Measurements from ENCODE around the gene COL24A1. TPM values are rescaled to one million over a fixed set of nuclear protein-coding genes. Genes with fewer than 3 reads are reported as not detected.

COL24A1 gene
- total and polyA plus RNA-seq, 7 donors, result 0.03 to 1.3 (median 0.13) TPM

- Histone ChIP-seq H3K36me3 (ENCODE audit: insufficient read depth in 1 of 2, low read depth in 1 of 2) (no peaks in the 10 kb centered on the region), H3K27ac (no peak overlapping the region), H3K4me1 (no peaks in the 10 kb centered on the region), H3K4me3 (no peak overlapping the region), H3K27me3 (ENCODE audit: insufficient read depth in 3 of 3, low read length in 2 of 3) (no peaks in the 10 kb centered on the region), H3K9me3 (no peaks in the 10 kb centered on the region)
- 89 to 93% (median 92%) methylated on average over 12 of the region's 12 CpGs for WGBS, 3 donors
- intact Hi-C loops (cut with DNase I), result no loop called here
- DNase-seq (no peak), ATAC-seq (no peak)
- TF ChIP-seq CTCF (IDR thresholded peaks at IDR 0.05), result no peak
These were observed 51.7 kb downstream of the COL24A1 start for GRCh38 chr1:86104606-86105532.

- H3K27me3 ChIP-seq (ENCODE audit: insufficient read depth in 3 of 3, low read length in 2 of 3), result no peaks in the 10 kb centered on the region
- no peaks in the 10 kb centered on the region for H3K4me1 ChIP-seq
- intact Hi-C loops (cut with DNase I), result no loop called here
- ATAC-seq (no peak), DNase-seq (no peak)
- H3K27ac ChIP-seq, result no peak overlapping the region
- TF ChIP-seq CTCF (IDR thresholded peaks at IDR 0.05), result no peak
- H3K9me3 ChIP-seq, result no peaks in the 10 kb centered on the region
- 14 to 29% (median 21%) methylated on average over 2 of the region's 2 CpGs for WGBS, 3 donors
- H3K36me3 ChIP-seq (ENCODE audit: insufficient read depth in 1 of 2, low read depth in 1 of 2), result no peaks in the 10 kb centered on the region
- no peak overlapping the region for H3K4me3 ChIP-seq
These were observed 55.0 kb downstream of the COL24A1 start for GRCh38 chr1:86101616-86102015.

- H3K4me1 ChIP-seq, result no peaks in the 10 kb centered on the region
- H3K4me3 ChIP-seq, result no peak overlapping the region
- no peaks in the 10 kb centered on the region for H3K9me3 ChIP-seq
- no peak for TF ChIP-seq CTCF (IDR thresholded peaks at IDR 0.05)
- H3K36me3 ChIP-seq (ENCODE audit: insufficient read depth in 1 of 2, low read depth in 1 of 2), result no peaks in the 10 kb centered on the region
- DNase-seq (no peak), ATAC-seq (no peak)
- intact Hi-C loops (cut with DNase I), result no loop called here
- no peaks in the 10 kb centered on the region for H3K27me3 ChIP-seq (ENCODE audit: insufficient read depth in 3 of 3, low read length in 2 of 3)
- no peak overlapping the region for H3K27ac ChIP-seq
- WGBS, 3 donors, result 21 to 32% (median 26%) methylated on average over 1 of the region's 1 CpG
These were observed 56.2 kb downstream of the COL24A1 start for GRCh38 chr1:86100401-86100800.

- no peaks in the 10 kb centered on the region for H3K4me1 ChIP-seq
- H3K27ac ChIP-seq, result no peak overlapping the region
- H3K36me3 ChIP-seq (ENCODE audit: insufficient read depth in 1 of 2, low read depth in 1 of 2), result no peaks in the 10 kb centered on the region
- no peak overlapping the region for H3K4me3 ChIP-seq
- TF ChIP-seq CTCF (IDR thresholded peaks at IDR 0.05), result no peak
- WGBS, 3 donors, result 88 to 91% (median 88%) methylated on average over 16 of the region's 16 CpGs
- ATAC-seq, result no peak
- no peaks in the 10 kb centered on the region for H3K9me3 ChIP-seq
- H3K27me3 ChIP-seq (ENCODE audit: insufficient read depth in 3 of 3, low read length in 2 of 3), result no peaks in the 10 kb centered on the region
- intact Hi-C loops (cut with DNase I), result no loop called here
- no peak for DNase-seq
These were observed 66.8 kb downstream of the COL24A1 start for GRCh38 chr1:86089765-86090164.

Data from psoas muscle (tissue), 8 donors.